Stimulated activated effector memory CD8-positive, alpha-beta T cell treated with anti-CD3 and anti-CD28 coated beads, Interleukin-12 subunit alpha, Interleukin-12 subunit beta, amount 100 ng/mL, for 72 hours (primary cell): Measurements from ENCODE around the gene EXOC7.
"Not testable (repeated sequence)": the region's sequence is repeated elsewhere in the genome, so short reads cannot be mapped to it uniquely, and the experiment has no call there.

ENCODE experiments used
- ATAC-seq: fragments of 150-1000 bp; cut with Tn5 transposase; 2 replicates; pipeline ENCODE4 v1.10.0; 2021
- DNase-seq, 2 donors: peaks; one replicate each; pipeline ENCODE4 v3.0.0; 2021 to 2022; ENCODE audit warnings: low spot score in 2 of 2
- H3K27ac Mint-ChIP-seq: one replicate; pipeline ENCODE4 v1.8.0; 2022; ENCODE audit warnings: mild to moderate bottlenecking, mixed read lengths
- H3K36me3 Mint-ChIP-seq: one replicate; pipeline ENCODE4 v1.8.0; 2022; ENCODE audit warnings: mild to moderate bottlenecking, mixed read lengths
- H3K4me1 Mint-ChIP-seq: one replicate; pipeline ENCODE4 v1.8.0; 2022; ENCODE audit warnings: mixed read lengths
- H3K4me3 Mint-ChIP-seq: one replicate; pipeline ENCODE4 v1.8.0; 2022; ENCODE audit warnings: mild to moderate bottlenecking, mixed read lengths
- H3K9me3 Mint-ChIP-seq: one replicate; pipeline ENCODE4 v1.8.0; 2022; ENCODE audit warnings: mixed read lengths

The EXOC7 gene

DNA sequence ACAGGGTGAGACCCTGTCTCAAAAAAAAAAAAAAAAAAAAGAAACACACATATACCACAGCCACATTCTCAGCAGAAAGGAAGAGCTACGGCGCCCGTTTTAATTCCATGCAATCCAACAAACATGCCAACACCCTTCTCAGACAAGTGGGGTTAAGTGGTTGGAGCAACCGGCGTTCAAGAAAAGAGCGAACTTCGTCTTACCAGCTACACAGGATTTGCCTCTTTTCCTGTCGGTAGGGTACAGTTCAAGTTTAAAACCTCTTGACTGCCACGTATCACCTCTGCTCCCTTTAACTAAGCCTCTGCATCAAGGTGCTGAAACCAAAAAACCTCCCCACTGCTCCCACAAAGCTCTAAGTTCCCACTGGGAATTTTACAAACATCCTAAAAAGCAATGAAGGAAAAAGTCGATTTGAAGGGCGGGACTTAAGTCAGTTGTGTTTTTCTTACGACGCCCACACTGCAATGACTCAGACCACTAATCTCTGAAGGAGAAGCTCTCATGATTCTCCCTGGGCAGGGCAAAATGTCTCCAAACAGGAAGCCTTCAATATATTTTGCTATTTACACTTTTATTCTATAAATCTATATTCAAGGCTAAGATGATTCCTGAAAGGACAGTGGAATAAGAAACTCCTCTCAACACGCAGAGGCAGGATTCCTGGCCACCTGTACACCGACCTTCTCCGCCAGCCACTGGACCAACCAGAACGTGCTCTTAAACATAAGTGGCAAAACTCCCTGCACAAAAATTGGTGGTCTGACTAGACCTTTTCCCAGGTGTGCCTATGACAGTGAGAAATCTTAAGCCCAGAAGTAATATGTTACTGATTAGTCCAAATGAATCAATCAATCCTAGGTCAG, 50.1 kb downstream of the EXOC7 start:
- Mint-ChIP-seq H3K36me3 (peaks cover 100% of the 10 kb centered on the region), H3K4me1 (peaks cover 23% of the 10 kb centered on the region), H3K9me3 (no peaks in the 10 kb centered on the region), H3K27ac (no peak overlapping the region), H3K4me3 (no peak overlapping the region)
- ATAC-seq (peak; percentile 58), DNase-seq (no peak)

DNA sequence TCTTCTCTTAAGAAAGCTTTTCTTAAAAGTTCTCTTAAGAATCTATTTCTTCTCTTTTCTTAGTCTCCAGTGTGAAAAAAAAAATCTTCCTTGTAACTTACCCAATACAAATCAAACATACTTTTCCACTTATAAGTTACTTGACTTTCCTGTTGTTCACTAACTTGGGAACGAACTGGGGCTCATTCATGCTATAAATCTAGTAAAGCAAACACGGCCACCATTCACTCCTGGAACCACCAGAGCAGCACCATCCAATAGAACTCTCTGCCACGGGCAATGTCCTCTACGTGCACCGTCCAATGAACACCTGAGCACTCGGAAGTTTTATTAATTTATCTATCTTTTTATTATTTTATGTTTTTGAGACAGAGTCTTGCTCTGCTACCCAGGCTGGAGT, 52.0 kb downstream of the EXOC7 start:
- no peak overlapping the region for H3K4me3 Mint-ChIP-seq
- H3K27ac Mint-ChIP-seq: no peak overlapping the region
- H3K36me3 Mint-ChIP-seq: peaks cover 100% of the 10 kb centered on the region
- no peak for ATAC-seq
- DNase-seq: no peak
- H3K4me1 Mint-ChIP-seq: peaks cover 23% of the 10 kb centered on the region
- no peaks in the 10 kb centered on the region for H3K9me3 Mint-ChIP-seq

DNA sequence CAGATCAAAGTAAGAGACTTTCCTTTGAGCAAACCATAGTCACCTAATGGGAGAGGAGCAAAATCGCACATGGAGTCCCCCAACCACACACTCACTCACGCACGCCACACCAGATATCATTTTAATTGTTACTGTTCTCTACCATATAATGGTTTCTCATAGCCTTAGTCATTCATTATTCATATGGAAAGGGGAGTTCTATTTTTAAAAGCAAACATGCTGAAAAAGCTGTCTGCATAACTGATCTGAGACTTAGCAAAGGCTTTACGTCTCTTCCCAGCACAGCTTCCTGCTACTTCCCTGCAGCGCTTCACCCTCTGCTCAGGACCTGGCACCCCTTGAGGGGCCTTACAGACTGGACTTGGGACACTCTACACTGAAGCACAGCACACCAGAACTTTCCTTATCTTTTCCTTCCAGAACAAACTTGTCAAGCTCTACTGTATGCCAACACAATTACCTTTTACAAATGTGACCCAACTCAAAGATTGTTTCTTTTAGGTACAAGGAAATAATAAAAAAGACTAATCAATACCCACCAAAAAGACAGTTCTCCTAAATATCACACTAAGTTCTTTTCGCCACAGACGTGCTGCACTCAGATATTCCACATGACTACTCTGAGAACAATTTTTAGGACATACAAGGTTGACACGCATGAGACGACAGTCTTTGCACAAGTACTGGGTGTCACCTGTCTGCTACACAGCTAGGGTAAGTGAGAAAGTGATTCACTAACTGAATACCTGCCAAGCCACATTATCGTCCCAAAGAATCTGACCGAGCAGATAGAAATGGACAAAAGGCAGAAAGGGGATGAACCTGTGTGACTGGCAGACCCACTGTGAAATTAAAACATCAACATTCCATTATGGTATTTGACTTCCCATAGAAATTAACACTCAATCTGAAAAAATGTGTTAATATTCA, 52.8 kb downstream of the EXOC7 start:
- ATAC-seq (no peak), DNase-seq (no peak)
- H3K4me1 Mint-ChIP-seq: peaks cover 23% of the 10 kb centered on the region
- peak overlapping the region; percentile 50 for H3K27ac Mint-ChIP-seq
- H3K9me3 Mint-ChIP-seq: no peaks in the 10 kb centered on the region
- H3K4me3 Mint-ChIP-seq: no peak overlapping the region
- H3K36me3 Mint-ChIP-seq: peaks cover 100% of the 10 kb centered on the region

DNA sequence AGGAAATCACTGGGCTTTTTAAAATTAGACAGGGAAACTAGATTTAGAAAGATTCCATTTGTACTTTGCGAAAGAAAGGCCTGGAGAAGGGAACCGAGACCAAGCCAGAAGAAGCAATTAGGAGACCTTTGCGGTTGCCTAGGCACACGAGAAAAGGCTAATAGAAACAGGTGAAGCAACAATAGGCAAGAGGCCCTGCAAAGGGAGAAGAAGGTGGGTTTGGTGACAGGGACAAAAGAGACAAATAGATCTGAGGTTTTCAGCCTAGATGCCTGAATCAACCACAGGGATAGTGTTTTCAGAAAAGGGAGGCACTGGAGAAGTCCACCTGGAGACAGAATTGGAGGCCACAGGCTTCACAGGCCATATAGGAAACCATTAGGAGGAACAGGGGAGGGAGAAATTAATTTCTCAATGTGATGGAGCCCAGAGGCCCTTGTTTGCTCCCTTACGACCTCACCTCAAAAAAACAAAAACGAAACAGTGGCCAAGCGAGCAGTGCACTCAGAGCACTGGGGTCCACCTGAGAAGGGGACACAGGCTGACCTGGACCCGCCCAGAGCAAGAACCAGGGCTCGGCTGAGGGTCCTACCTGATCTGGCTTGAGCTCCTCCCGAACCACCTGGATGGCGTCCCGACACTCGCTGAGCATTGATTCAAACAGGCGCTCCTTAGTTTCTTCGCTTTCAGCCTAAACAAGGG, 53.6 kb downstream of the EXOC7 start:
- no peaks in the 10 kb centered on the region for H3K9me3 Mint-ChIP-seq
- DNase-seq: no peak
- H3K4me3 Mint-ChIP-seq: no peak overlapping the region
- peaks cover 23% of the 10 kb centered on the region for H3K4me1 Mint-ChIP-seq
- H3K27ac Mint-ChIP-seq: peak overlapping the region; percentile 75
- H3K36me3 Mint-ChIP-seq: peaks cover 100% of the 10 kb centered on the region
- no peak for ATAC-seq

DNA sequence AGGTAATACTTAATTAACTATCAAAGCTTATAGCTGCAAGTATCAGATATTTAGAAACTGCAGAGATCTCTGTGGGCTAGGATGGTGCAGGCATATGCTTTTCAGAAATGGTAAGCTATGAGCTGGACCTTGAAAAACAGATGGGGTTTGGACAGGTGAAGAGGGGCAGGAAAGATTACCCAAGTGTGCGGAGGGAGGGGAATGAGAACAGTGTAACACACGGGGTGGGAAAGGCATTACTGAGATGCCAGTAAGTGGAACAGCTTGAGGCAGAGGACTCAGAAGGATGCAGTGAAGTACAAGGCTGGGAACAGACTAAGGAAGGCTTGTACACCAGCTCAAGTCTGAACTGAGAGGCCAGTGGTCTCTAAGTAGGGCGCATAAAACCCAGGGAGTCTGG, 54.3 kb downstream of the EXOC7 start:
- DNase-seq: no peak
- Mint-ChIP-seq H3K27ac (peak overlapping the region; percentile 75), H3K4me3 (no peak overlapping the region), H3K4me1 (peaks cover 23% of the 10 kb centered on the region), H3K9me3 (no peaks in the 10 kb centered on the region), H3K36me3 (peaks cover 100% of the 10 kb centered on the region)
- ATAC-seq: no peak

DNA sequence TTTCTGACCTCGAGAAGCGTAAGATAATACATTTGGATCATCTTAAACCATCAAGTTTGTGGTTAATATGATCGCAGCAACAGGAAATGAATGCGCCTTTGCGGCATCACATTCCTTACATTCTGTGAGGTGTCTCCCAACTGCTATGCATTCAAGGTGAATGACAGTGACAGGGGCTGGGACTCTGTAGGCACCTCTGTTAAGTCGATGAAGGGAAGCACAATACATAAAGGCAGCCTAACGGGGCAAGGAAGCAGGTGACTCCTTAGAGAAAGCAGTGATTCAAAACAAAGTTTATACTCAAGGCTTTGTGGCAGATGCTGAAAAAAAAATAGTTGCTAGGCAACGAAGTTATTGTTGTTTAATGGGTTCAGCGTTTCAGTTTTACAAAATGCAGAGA, 54.9 kb downstream of the EXOC7 start:
- no peaks in the 10 kb centered on the region for H3K9me3 Mint-ChIP-seq
- no peak overlapping the region for H3K4me3 Mint-ChIP-seq
- ATAC-seq: no peak

DNA sequence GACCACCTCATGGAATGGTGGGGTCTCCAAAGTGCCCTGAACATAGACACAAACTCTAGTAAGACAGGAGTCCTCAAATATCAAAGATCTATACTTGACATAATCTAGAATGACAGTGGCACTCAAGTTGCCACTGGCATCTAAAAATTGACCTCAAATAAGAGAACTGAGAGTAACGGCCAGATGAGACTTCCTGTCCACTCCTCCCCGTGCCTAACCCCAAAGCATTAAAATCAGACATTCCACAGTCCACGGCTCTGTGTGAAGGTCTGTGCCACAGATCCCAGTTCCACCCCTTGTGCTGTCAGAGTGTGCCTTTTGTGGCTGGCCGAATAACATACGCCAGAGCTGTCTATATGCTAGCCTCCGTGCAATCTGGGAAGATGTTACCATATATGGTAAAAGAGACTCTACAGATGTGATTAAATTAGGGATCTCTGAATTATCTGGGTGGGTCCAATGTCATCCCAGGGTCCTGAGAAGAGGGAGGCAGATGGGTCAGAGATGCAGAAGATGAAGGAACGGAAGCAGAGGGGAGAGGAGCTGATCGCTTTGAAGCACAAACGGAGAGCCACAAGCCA, 55.5 kb downstream of the EXOC7 start:
- no peaks in the 10 kb centered on the region for H3K9me3 Mint-ChIP-seq
- peaks cover 100% of the 10 kb centered on the region for H3K36me3 Mint-ChIP-seq
- H3K4me3 Mint-ChIP-seq: no peak overlapping the region
- ATAC-seq (no peak), DNase-seq (no peak)
- H3K27ac Mint-ChIP-seq: peak overlapping the region; percentile 75
- peaks cover 13% of the 10 kb centered on the region for H3K4me1 Mint-ChIP-seq

More for the DNA sequence above, 54.9 kb downstream of the EXOC7 start:
- Mint-ChIP-seq H3K27ac (peak overlapping the region; percentile 75), H3K36me3 (peaks cover 100% of the 10 kb centered on the region), H3K4me1 (peaks cover 19% of the 10 kb centered on the region)
- no peak for DNase-seq

DNA sequence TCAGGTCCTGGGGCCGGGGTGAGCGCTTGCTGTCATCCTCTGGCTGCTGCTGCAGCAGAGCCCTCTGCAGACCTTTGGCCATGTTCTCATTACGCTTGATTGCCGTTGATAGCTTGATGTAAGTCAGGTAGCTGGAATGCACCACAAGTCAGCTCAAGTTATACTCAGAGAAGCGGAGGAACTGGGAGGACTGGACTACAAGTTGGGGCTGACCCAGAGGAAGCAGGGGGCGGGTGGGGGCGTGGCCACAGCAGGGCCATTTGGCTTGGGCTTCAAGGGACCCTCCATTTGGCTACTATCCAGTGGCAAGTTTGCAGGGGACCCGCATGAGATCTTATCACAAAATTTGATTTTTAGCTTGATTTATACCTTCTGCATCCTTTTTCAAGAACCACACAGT, 57.5 kb downstream of the EXOC7 start:
- peaks cover 100% of the 10 kb centered on the region for H3K36me3 Mint-ChIP-seq
- ATAC-seq (no peak), DNase-seq (no peak)
- H3K4me3 Mint-ChIP-seq: no peak overlapping the region
- H3K4me1 Mint-ChIP-seq: peaks cover 12% of the 10 kb centered on the region
- no peak overlapping the region for H3K27ac Mint-ChIP-seq
- no peaks in the 10 kb centered on the region for H3K9me3 Mint-ChIP-seq

DNA sequence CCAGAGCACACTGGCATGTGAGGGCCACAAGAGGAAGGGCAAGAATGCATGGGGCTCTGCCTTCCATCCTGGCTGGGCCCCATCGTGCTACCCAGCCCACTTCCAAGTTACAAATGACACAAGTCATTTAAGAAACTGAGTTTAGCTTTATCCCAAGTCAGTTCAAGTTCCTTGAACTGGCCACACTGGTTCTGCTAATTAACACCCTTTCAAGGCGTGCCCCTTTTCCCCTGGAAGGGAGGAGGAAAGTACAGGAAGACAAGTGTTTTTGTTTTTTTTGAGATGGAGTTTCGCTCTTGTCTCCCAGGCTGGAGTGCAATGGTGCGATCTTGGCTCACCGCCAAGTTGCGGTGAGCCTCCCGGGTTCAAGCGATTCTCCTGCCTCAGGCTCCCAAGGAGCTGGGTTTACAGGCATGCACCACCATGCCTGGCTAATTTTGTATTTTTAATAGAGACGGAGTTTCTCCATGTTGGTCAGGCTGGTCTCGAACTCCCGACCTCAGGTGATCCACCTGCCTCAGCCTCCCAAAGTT, 59.0 kb downstream of the EXOC7 start:
- peak overlapping the region; percentile 56 for H3K27ac Mint-ChIP-seq
- H3K36me3 Mint-ChIP-seq: peaks cover 98% of the 10 kb centered on the region

DNA sequence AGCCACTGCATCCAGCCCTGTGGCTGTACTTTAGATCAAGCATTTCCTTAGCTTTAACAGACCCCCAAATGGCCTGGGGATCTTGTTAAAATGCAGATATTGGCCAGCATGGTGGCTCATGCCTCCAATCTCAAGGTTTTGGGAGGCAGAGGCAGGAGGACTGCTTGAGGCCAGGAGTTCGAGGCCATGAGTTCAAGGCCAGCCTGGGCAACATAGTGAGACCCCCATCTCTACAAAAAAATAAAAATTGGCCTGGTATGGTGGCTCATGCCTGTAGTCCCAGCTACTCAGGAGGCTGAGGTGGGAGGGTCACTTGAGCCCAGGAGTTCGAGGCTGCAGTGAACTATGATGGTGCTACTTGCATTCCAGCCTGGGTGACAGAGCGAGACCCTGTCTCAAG, 60.7 kb downstream of the EXOC7 start:
- peaks cover 98% of the 10 kb centered on the region for H3K36me3 Mint-ChIP-seq
- not testable (repeated sequence) for H3K4me3 Mint-ChIP-seq, H3K9me3 Mint-ChIP-seq, H3K4me1 Mint-ChIP-seq, H3K27ac Mint-ChIP-seq, ATAC-seq, DNase-seq

More for the DNA sequence above, 59.0 kb downstream of the EXOC7 start:
- H3K9me3 Mint-ChIP-seq, H3K4me1 Mint-ChIP-seq, DNase-seq, ATAC-seq, H3K4me3 Mint-ChIP-seq: not testable (repeated sequence)

DNA sequence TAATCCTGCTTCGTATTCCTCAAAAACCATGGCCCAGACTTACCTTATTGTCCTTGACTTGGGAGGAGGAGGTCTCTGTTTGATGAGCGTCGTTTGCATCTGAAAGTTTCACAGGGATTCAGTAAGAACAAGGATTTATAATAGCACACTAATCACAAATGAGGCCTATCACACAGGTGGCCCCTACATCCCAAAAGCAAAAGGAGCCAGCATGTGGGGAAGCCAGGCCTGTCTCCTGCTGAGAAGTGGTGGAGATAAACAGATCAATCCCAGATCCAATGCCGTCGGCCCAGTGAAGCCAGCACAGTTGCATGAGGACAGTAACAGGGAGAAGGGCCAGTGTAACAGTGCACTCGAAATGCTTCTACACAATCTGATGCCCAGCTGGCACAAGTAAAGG, 63.2 kb downstream of the EXOC7 start:
- no peak for ATAC-seq
- no peak overlapping the region for H3K4me3 Mint-ChIP-seq
- H3K27ac Mint-ChIP-seq: no peak overlapping the region
- DNase-seq: no peak
- H3K36me3 Mint-ChIP-seq: peaks cover 86% of the 10 kb centered on the region
- H3K9me3 Mint-ChIP-seq: no peaks in the 10 kb centered on the region
- H3K4me1 Mint-ChIP-seq: no peaks in the 10 kb centered on the region

DNA sequence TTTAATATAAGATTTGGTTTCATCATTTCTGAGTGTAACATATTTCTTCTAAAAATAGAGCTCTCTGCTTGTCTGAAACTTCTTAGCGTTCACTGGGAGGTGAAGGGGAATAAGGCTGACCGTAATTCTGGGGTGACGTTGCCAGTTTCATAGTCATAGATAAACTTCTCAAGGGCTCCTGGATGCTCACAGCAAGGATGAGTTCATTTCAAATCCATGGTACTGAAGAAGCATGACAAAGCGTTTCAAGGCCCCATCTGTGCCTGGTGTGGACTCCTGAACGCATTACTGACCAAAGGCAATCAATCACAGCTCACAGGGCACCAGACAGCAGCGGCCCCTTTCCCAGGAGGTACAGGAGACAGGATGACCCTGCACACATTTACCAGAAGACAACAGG, 64.5 kb downstream of the EXOC7 start:
- Mint-ChIP-seq H3K27ac (no peak overlapping the region), H3K4me3 (no peak overlapping the region), H3K9me3 (no peaks in the 10 kb centered on the region), H3K36me3 (peaks cover 73% of the 10 kb centered on the region), H3K4me1 (no peaks in the 10 kb centered on the region)
- DNase-seq: no peak
- ATAC-seq: no peak

DNA sequence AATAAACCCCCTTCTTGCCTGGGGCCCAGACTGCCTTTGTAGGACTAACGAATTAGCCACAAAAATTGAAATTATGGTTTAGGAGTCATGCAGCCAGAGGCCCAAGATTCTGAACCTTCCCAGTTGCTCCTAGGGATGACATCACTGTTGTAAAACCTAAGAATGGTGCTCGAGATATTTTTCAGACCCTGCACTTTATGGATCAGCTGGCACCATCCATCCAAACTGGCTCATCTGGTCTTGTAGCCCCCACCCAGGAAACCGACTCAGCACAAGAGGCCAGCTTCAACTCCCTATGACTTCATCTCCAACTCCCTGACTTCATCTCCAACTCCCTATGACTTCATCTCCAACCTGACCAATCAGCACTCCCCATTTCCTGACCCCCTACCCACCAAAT, 65.5 kb downstream of the EXOC7 start:
- H3K27ac Mint-ChIP-seq: peak overlapping the region; percentile 7
- H3K36me3 Mint-ChIP-seq: peaks cover 62% of the 10 kb centered on the region
- H3K4me3 Mint-ChIP-seq: no peak overlapping the region
- ATAC-seq: no peak
- no peaks in the 10 kb centered on the region for H3K4me1 Mint-ChIP-seq
- no peak for DNase-seq
- no peaks in the 10 kb centered on the region for H3K9me3 Mint-ChIP-seq

DNA sequence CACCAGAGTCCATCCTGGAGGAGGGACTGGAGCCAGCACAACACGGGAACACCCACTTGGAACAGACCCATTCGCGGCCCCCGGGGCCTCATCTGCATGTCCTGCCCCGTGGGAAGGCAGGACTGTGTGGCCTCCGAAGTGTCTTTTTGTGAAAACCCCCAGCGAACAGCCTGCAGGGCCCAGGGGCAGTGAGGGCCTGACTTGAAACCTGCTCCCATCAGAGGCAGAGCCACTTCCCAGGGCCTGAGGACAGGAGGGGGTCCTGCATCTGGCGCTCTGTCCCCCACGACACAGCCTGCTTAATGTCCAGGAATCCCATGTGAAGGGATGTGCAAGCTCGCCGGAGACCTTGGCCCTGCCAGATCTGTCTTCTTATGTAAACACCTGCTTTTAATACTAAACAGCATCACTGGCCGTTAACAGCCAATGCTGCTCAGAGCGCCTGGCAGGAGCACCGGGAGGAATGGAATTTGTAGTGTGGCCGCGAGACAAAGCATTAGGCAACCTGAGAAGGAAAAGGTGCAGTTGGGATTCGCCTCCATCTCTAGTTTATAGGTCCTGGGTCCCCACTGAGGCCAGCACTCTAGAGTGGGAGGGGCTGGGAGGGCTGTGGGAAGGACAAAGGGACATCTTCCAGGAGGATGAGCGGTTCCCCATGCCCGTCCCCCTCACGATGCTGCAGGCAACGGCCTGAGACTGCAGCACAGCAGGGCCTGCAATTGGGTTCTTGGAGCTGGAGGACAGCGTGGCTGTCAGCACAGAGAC, 66.9 kb downstream of the EXOC7 start:
- Mint-ChIP-seq H3K9me3 (no peaks in the 10 kb centered on the region), H3K4me1 (no peaks in the 10 kb centered on the region), H3K4me3 (no peak overlapping the region), H3K36me3 (peaks cover 49% of the 10 kb centered on the region), H3K27ac (no peak overlapping the region)
- no peak for DNase-seq
- no peak for ATAC-seq
